CD4-positive, alpha-beta T cell treated with Interleukin-17A for 1 hour (primary cell): ENCODE results near the gene DCLK1.
"Not testable (repeated sequence)": the region's sequence is repeated elsewhere in the genome, so short reads cannot be mapped to it uniquely, and the experiment has no call there.

Experiments used
- DNase-seq: peaks from one replicate; pipeline ENCODE4 v3.0.0-alpha.2; 2020

DCLK1 gene

DNA sequence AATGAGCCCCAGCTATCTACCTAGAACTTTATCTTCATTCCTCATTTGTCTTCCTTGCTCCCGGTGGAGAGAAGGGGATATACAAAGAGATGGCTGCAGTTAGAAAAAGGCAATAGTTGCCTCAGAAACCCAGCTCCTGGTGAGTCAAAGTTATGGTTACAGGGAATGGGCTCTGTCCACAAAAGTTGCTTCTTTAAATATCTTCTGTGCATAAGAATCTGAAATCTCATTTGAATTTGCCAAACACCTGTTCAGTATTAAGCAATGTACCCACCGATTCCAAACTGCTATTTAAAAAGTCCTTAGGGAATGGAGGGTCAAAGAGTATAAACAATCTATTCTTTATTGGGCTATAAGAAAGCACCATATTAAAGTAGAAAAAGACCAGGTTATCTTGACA is 48.4 kb downstream of the DCLK1 start:
- DNase-seq = no peak

DNA sequence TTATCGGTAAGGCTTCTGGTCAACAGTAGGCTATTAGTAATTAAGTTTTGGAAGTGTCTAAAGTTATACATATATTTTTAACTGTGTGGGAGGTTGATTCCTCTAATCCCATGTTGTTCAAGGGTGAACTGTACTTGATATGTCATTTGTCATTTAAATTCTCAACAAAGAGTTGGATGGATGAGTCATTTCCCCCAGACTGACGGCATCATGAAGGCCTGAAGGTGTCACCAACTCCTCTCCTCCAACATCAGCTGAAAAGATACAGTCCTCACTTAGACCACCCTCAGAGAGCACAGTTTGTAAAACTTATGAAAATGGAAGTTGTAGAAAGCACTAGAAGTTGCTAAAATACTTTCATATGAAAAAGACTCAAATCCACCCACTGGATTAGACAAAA is 48.8 kb downstream of the DCLK1 start:
- no peak for DNase-seq

GRCh38 chr13:36076211-36076610 is 55.0 kb downstream of the DCLK1 start:
- DNase-seq = no peak

GRCh38 chr13:36074659-36075058 is 56.5 kb downstream of the DCLK1 start:
- DNase-seq = no peak

- no peak for DNase-seq
Measured at GRCh38 chr13:36072152-36072935, 58.8 kb downstream of the DCLK1 start.

DNA sequence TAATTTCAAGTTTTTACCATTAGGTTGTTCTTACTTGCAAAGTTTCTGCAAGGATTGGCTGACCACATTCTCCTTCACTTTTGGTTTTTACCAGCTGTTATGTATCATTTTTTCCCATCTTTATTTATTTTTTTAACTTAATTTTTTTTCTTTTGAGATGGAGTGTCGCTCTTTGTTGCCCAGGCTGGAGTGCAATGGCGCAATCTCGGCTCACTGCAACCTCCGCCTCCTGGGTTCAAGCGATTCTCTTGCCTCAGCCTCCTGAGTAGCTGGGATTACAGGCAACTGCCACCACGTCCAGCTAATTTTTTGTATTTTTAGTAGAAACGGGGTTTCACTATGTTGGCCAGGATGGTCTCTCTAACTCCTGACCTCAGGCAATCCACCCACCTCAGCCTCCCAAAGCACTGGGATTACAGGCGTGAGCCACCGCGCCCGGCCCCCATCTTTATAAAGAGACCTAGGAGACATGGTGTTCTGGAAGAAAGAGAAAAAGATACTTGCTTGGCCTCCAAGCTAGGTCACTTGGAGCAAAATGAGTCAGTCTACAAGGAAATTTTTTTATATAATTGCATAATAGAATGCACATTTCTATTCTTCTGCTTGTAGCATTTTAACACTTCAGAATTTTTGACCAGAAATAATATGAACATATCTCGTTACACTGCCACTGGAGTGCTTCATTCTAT is 60.5 kb downstream of the DCLK1 start:
- not testable (repeated sequence) for DNase-seq

DNA sequence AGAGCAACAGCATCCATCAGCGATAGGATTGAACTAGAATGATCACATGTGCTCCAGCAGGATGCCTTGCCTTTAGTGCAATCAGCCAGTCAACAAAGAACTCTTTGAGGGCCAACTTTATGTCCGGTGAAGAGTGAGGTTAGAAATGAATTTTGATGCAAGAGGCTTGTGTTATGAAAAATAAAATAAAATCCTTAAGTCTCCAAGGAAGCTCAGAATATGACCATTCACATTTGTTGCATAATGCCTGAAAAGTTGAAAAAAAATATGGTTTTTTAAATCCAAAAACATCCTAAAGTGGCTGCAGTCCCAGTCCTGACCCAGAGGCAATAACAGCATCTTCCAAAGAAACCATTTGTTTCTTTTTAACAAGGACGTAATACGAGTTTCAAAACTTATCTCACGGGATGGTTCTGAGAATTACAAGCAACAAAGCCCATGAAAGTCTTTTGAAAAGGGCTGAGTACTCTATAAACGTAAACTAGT is 61.3 kb downstream of the DCLK1 start:
- no peak for DNase-seq

DNA sequence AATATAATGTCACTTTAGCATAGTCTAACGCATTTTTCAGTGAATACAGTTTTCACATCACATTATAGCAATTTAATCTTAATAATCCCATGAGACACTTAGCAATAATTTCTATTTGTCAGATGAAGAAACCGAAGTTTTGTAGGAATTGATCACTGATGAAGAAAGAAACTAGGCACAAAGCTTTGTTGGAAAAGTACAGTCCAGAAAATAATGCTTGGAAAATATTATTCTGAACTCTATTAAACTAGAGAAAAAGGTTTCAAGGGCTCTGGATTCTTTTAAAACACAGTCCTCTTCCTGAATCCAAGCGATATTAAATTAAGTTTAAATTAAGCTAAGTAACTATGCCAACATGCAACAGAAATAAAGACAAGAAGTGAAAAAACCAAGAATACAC is 62.2 kb downstream of the DCLK1 start:
- no peak for DNase-seq

DNA sequence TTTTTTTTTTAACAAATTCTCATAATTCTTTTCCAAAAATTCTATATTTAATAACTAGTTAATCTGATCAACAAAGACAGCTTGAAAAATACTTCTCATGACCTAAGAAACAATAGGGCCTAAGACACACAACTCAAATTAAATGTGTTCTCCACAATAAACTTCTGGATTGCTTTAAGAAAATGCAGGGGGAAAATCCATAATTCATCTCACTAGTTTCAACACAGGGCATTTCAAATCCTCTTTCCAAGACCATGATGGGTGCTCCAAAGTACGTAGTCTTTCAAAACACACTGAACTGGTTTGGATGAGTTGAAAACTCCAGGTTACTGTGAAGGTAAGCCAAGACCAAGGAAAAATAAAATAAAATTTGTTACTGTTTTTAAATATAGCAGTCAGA is 62.6 kb downstream of the DCLK1 start:
- no peak for DNase-seq

GRCh38 chr13:36067746-36068381 is 63.3 kb downstream of the DCLK1 start:
- no peak for DNase-seq

GRCh38 chr13:36062249-36062648 is 68.9 kb downstream of the DCLK1 start:
- DNase-seq = no peak

- DNase-seq = no peak
Measured at GRCh38 chr13:36061621-36062020, 69.6 kb downstream of the DCLK1 start.

DNA sequence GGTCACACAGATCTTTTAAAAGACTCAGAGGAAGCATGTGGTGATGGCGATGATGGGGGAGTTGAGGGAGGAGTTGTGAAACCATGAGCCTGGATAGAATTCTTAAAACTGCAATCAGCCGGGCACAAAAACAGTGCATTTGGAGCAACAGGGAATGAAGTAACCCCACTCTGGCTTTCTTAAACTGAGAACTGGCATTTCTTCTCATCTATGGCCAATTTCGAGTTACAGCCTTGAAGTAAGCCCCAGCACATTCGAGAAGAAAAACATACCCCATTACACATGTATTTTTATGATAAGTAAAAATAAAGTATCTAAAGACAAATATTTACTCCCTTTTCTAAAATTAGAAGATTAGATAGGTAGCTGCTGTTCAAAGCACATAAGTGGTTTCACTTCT is 70.1 kb downstream of the DCLK1 start:
- DNase-seq = no peak

DNA sequence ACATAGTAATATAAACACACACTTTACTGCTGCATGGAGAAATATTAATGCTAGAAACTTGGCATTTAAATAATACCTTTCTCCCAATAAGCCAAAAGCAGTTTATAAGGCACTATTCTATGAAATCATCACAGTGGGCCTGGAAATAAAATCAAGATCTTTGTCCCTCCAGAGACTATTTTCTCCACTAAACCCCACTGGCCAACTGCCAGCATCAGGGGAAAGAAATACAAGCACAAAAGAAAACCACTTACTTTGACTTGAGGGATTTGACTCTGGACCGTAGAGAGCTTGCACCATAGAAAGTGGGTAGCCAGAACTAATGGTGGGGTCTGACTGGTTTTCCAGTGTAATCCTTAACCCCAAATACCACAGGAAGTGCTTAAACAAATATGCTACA is 71.9 kb downstream of the DCLK1 start:
- no peak for DNase-seq

DNA sequence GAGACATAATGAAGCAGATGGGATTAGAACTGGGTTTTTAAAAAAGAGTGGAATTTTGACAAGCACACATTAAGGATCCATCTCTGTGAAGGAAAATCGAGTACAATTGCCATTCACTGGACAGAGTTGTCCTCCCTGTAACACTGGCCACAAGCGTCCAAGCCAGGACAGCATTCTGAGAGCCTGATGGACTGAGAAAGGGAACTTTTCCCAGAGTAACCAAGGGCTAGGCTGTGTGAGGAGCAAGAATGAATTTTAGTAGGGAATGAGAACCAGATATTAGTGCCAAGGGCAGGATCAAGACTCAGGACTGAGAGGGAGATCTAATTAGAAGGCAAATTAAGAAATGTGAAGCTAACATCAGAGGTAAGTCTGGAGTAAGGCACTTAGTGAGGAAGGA is 73.1 kb downstream of the DCLK1 start:
- DNase-seq = no peak

GRCh38 chr13:36057547-36057946 is 73.6 kb downstream of the DCLK1 start:
- no peak for DNase-seq

- DNase-seq = no peak
Measured at GRCh38 chr13:36057041-36057440, 74.1 kb downstream of the DCLK1 start.

- DNase-seq = no peak
Measured at GRCh38 chr13:36055366-36055765, 75.8 kb downstream of the DCLK1 start.

DNA sequence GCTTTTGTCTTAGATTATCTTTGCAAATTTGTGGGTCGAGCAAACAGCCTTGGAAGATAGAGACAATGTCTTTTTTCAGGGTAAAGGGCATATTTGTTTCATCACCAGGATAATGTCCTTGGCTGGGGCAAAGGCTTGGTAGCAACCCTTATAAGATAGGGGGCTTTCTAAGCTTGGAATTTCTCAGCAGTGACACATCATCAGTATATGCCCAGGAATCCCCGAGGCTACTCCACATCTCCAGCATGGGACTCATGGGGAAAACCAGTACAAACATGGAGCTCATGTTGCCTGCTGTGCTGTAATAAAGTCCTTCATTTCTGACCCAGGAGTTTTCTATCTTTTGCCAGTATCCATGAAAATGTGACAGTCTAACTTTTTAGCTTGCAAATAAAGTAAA is 77.1 kb downstream of the DCLK1 start:
- no peak for DNase-seq

GRCh38 chr13:36051082-36051481 is 80.1 kb downstream of the DCLK1 start:
- DNase-seq = no peak

- no peak for DNase-seq
Measured at GRCh38 chr13:36046672-36047071, 84.5 kb downstream of the DCLK1 start.

DNA sequence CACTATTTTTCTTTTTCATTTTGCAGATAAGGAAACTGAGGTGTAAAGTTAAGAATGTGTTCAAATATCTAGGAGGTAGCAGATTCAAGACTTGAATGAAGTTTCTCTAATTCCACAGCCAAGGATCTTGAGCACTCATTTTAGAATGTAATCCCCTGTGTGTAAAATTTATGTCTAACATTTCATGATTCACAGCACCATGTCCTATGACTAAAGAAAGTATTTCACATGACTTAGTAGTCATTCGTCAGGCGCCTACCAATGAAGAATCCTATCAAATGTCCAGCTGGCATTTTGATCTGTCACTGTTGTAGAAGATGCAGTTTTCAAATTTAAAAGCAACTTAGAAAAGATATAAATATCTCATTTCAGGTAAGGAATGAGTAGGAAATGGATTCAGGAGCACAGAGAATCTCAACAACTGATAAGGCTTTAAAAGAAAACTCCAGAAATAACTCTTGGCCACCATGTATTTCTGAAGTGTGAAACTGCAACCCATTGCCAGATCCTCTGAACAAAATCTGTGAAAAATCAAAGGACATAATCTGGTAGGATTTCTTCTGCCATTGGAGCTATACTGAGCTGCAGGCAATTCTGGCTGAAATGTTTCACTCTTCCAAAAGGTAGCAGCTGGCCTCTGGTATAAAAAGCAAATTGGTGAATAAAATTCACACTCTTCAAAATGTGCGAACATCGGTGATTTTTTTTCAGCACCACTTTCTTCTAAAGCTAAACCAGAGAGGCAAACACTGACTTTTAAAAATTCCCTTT is 92.2 kb downstream of the DCLK1 start:
- no peak for DNase-seq

DNA sequence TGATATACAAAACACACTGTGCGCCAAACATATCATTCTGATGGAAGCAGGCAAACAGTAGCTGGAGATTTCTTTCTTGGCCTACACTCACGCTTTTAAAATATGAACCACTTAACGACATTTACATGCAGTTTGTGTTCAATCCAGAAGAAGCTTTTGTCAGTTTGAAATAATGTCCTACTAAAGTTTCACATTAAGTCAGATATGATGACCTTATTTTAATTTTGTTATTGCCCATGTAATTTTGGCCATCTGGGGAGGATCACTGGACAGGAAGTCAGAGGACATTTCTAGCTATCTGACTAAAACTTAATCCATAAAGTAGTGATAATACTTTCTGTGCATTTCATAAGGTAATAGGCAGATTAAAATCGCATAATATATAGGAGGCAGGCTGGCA is 98.1 kb downstream of the DCLK1 start:
- no peak for DNase-seq
